Neural progenitor cell (in vitro differentiated cells): ENCODE data around the gene PPFIA3.

Source experiments
- EZH2 ChIP-seq: fragments of 200-600 bp; sonication (generic); IDR thresholded peaks from 2 replicates; pipeline ENCODE4 v1.6.1; 2017; ENCODE audit warnings: antibody characterized with exemption, mild to moderate bottlenecking, moderate library complexity
- TF ChIP-seq, protein P1 (sequence below): fragments of 200-600 bp; sonication (generic); IDR thresholded peaks from 2 replicates; pipeline ENCODE4 v1.5.1; 2017; ENCODE audit warnings: antibody characterized with exemption, mild to moderate bottlenecking

DNA sequence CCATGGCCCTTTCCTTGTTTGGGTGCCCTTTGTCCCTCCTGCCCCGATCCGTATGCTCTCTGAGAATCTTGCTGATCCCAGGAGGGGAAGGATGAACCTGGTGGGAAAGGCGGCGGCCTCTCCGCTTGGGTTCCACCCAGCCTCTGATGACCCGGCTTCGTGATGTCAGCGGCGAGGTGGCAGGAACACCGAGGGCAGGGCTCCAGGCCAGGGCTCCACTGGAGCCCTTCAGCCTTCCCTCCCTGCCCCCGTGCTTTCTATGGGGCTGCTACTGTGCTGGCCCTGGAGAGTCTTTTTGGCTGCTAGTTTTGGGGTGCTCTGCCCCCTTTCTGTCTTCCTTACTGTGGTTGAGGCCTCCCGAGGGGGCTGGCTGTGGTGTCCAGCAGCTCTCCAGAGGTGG, 17.0 kb upstream of the PPFIA3 start:
- TF ChIP-seq, protein P1, sequence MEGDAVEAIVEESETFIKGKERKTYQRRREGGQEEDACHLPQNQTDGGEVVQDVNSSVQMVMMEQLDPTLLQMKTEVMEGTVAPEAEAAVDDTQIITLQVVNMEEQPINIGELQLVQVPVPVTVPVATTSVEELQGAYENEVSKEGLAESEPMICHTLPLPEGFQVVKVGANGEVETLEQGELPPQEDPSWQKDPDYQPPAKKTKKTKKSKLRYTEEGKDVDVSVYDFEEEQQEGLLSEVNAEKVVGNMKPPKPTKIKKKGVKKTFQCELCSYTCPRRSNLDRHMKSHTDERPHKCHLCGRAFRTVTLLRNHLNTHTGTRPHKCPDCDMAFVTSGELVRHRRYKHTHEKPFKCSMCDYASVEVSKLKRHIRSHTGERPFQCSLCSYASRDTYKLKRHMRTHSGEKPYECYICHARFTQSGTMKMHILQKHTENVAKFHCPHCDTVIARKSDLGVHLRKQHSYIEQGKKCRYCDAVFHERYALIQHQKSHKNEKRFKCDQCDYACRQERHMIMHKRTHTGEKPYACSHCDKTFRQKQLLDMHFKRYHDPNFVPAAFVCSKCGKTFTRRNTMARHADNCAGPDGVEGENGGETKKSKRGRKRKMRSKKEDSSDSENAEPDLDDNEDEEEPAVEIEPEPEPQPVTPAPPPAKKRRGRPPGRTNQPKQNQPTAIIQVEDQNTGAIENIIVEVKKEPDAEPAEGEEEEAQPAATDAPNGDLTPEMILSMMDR: no peak
- TF ChIP-seq EZH2: no peak
